Thymus (tissue), 11 donors: Measurements from ENCODE around the gene PITPNM2. TPM values are rescaled to one million over a fixed set of nuclear protein-coding genes. Genes with fewer than 3 reads are reported as not detected.

Experiments
- DNase-seq, 9 donors: peaks; one replicate each; pipeline ENCODE4 v3.0.0-alpha.2; 2013; ENCODE audit warnings: low spot score in 9 of 9, low read depth in 6 of 9, missing footprints in 1 of 9
- H3K27ac ChIP-seq, 2 donors: one replicate each; pipeline ENCODE4 v1.5.1; 2013; ENCODE audit warnings: control low read depth in 1 of 2, low read depth in 1 of 2, low read length in 1 of 2, mild to moderate bottlenecking in 1 of 2, moderate library complexity in 1 of 2
- H3K27me3 ChIP-seq, 2 donors: one replicate each; pipeline ENCODE4 v1.5.1; 2013; ENCODE audit warnings: low read length in 1 of 2; ENCODE audit not compliant: control insufficient read depth in 2 of 2, insufficient read depth in 1 of 2
- H3K36me3 ChIP-seq, 2 donors: one replicate each; pipeline ENCODE4 v1.5.1; 2013; ENCODE audit warnings: low read length in 1 of 2, mild to moderate bottlenecking in 1 of 2, moderate library complexity in 1 of 2; ENCODE audit not compliant: control insufficient read depth in 2 of 2, insufficient read depth in 2 of 2
- H3K4me1 ChIP-seq, 2 donors: one replicate each; pipeline ENCODE4 v1.5.1; 2013; ENCODE audit warnings: low read length in 2 of 2; ENCODE audit not compliant: control insufficient read depth in 2 of 2, insufficient read depth in 2 of 2
- H3K4me3 ChIP-seq, 2 donors: one replicate each; pipeline ENCODE4 v1.5.1; 2013; ENCODE audit warnings: low read length in 2 of 2, control low read depth in 1 of 2, mild to moderate bottlenecking in 1 of 2
- H3K9me3 ChIP-seq, 2 donors: one replicate each; pipeline ENCODE4 v1.5.1; 2013; ENCODE audit warnings: low read length in 1 of 2, mild to moderate bottlenecking in 1 of 2; ENCODE audit not compliant: control insufficient read depth in 2 of 2, insufficient read depth in 1 of 2
- WGBS: extraction: QIAGEN DNeasy Blood & Tissue Kit; methylation state at CpG from one replicate; pipeline ENCODE4 v1.1.7; 2013; 5-methylcytosine and 5-hydroxymethylcytosine counted together
- polyA plus RNA-seq: library from polyadenylated mRNA; stranded (reverse); fragments of 200-250 nt; gene quantifications from one replicate; pipeline ENCODE4 v1.2.3, GENCODE V29; 2013
- total RNA-seq: library from RNA; stranded (reverse); fragments of 120-200 nt; gene quantifications from one replicate; pipeline ENCODE4 v1.2.4, GENCODE V29; 2013
- donor health status: healthy.

The PITPNM2 gene
- total and polyA plus RNA-seq, 2 donors: 55.9 to 56.8 TPM

DNA sequence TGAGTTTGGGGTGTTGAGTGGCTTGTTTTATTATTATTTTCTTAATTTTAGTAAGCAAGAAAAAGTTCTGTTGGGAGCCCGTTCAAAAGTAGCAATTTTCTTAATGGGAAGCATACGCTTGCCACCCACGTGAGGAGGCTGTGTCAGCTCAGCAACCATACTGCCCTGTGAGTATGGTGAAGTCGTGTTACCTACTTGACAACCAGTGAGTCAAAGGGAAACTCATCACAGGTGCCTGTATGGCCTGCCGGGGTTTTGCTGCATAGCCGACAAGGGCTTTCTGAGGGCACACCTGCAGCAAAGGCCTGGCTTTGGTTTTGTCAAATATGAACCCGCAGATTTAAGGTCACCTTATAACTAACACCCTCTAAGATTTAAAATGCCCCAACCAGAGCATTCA lies 31.1 kb downstream of the PITPNM2 start:
- Histone ChIP-seq H3K4me1 (peaks cover 68 to 99% of the 10 kb centered on the region in 2 donors), H3K9me3 (peaks cover 0 to 3% of the 10 kb centered on the region in 2 donors), H3K27ac (peak overlapping the region; percentile 100), H3K36me3 (peaks cover 23 to 53% of the 10 kb centered on the region in 2 donors), H3K27me3 (no peaks in the 10 kb centered on the region), H3K4me3 (peak overlapping the region; percentile 7 to 48)
- 22% methylated on average over 7 of the region's 7 CpGs for WGBS
- DNase-seq: peak in 4 of 9 donors; percentile 75 to 90 (median 79)

DNA sequence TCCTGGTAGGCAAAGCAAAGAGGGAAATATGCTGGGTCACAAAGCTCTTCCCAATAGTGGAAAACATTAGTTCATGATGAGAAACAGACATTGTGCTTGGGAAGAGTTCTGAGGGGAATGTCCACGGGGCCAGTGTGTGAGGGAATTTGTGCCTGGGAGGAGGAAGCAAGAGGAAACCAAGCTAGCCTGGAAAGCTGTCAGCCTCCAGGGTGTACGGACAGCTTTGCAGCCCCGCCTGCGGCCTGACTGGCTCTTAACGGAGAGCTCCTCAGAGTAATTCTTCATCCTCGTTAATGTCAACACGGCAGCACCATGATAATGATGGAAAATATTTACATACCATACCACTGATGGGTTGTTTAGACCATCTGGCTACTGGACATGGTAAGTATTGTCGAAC lies 32.4 kb downstream of the PITPNM2 start:
- H3K27me3 ChIP-seq: no peaks in the 10 kb centered on the region
- H3K27ac ChIP-seq: peak overlapping the region in 1 of 2 donors; percentile 100
- no peak overlapping the region for H3K4me3 ChIP-seq
- peaks cover 28 to 56% of the 10 kb centered on the region in 2 donors for H3K36me3 ChIP-seq
- no peak for DNase-seq
- peaks cover 77 to 98% of the 10 kb centered on the region in 2 donors for H3K4me1 ChIP-seq
- H3K9me3 ChIP-seq: peaks cover 0 to 3% of the 10 kb centered on the region in 2 donors
- 97% methylated on average over 8 of the region's 8 CpGs for WGBS

DNA sequence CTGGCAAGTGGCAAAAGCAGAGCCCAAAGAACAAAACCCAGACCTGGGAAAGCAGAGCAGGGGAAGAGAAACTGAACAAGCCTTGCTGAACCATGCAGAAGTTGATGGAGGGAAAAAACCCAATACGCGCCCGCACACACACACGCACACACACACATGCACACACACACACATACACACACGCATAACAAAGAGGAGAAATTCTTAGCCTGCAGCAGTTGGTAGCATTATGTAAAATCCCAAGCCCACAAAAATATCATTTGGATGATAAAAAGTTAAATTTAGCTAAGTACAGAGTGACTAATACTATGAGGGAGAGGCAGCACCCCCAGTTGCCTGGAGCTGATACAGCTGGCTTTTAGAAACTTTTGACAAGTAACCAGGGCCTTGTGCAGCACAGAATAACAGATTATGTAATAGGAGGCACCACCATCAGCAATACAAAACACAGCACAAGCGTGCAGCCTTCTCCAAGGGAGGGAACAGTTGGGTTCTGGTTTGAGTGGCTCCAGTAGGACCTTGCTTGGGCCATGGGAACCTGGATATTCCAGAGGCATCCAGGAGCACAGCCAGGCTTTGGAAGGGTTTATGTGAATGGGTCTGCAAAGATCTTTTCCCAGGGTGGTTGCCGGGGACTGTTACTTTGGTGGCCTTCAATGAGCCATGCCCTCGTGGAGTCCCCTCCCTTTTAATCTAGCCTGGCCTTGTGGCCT lies 35.3 kb downstream of the PITPNM2 start:
- WGBS: 89% methylated on average over 8 of the region's 8 CpGs
- Histone ChIP-seq H3K4me1 (peaks cover 73 to 97% of the 10 kb centered on the region in 2 donors), H3K4me3 (peak overlapping the region in 1 of 2 donors; percentile 9), H3K36me3 (peaks cover 47 to 68% of the 10 kb centered on the region in 2 donors), H3K27me3 (no peaks in the 10 kb centered on the region), H3K27ac (peak overlapping the region; percentile 85 to 100), H3K9me3 (peaks cover 0 to 5% of the 10 kb centered on the region in 2 donors)
- peak in 1 of 9 donors; percentile 74 for DNase-seq

DNA sequence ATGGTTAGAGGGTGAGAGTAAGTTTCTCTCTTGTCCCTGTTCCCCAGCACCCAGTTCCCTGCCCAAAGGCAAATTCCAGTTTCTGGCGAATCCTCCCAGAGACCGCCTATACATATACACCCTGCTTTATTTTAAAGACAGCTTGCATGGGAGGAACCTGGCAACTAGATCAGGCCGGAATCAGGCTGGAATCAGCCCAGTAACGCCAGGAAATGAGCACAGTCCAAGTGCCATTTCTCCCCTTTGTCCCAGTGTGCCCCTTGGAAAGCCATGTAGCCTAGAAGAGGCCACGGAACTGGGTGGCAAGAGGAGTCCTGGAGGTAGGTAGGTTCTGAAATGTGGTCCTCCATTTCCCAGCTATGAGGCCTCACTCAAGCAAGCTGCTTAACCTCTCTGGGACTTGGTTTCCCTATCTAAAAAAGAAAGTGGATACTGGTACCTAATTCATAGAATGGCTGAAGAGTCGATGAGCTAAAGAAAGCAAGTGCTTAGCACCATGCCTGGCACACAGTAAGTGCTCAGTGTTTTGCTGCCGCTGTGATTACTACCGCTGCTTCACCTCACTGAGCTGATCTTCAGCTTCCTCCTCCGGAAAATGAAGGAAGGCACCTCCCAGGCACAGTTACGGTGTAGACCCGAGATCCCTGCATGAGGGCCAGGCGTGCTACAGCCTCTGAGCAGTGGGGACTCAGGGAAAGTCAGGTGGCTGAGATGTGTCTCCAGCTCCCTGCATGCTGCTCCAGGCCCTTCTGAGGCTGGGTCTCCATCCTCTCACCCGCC lies 36.4 kb downstream of the PITPNM2 start:
- Histone ChIP-seq H3K27me3 (no peaks in the 10 kb centered on the region), H3K4me3 (no peak overlapping the region), H3K27ac (peak overlapping the region; percentile 82 to 100), H3K36me3 (peaks cover 57 to 78% of the 10 kb centered on the region in 2 donors), H3K4me1 (peaks cover 66 to 97% of the 10 kb centered on the region in 2 donors), H3K9me3 (peaks cover 0 to 5% of the 10 kb centered on the region in 2 donors)
- 95% methylated on average over 13 of the region's 13 CpGs for WGBS
- DNase-seq: peak in 1 of 9 donors; percentile 33

DNA sequence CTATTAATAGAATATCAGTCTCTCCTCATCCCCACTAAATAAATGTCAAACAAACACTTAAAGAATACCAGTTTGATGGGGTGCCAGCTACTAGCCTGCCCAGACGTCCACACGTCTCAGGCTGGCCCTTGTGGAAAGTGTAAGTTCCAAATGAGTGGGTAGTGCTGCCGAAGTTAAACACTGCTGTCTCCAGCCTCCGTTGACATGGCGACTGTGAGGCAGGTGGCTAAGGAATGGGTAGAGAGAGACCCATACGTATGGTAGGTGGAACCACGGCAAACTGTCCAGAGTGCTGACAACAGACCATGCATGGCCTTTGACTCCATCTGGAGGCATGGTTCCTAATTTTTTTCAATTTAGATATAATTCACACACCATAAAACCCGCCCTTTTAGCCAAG lies 37.9 kb downstream of the PITPNM2 start:
- peaks cover 77 to 97% of the 10 kb centered on the region in 2 donors for H3K4me1 ChIP-seq
- no peaks in the 10 kb centered on the region for H3K27me3 ChIP-seq
- peaks cover 0 to 3% of the 10 kb centered on the region in 2 donors for H3K9me3 ChIP-seq
- peaks cover 64 to 81% of the 10 kb centered on the region in 2 donors for H3K36me3 ChIP-seq
- H3K4me3 ChIP-seq: no peak overlapping the region
- H3K27ac ChIP-seq: peak overlapping the region in 1 of 2 donors; percentile 67
- 89% methylated on average over 8 of the region's 8 CpGs for WGBS
- no peak for DNase-seq

DNA sequence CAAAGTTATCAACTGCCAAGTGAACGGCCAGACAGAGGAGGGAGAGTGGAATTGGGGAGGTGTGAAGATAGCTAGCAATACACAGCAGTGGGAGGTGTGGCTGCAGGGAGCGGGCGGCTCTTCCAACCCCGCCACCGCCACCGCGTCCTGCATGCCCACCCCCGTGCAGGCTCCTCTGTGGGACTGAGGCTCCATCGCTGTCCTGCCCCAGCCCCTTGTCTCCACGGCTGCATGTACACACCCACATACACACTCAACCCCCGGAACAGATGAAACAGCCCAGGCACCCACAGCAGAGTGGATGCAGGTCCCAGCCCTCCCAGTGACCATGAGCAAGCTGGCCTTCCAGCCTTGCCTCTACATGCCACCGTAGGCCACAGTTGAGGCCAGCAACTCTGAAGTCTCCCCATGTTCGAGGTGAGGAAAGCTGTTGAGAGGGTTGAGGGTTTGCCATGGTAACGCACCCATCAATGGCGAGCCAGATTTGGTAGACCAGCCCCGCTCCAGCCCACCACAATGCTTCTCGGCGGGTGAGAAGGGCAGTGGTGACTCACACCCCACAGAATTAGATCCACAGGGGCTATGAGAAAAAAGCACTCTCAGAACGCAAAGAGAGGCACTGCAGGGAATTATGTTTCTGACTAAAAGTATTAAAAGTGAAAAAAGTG lies 39.3 kb downstream of the PITPNM2 start:
- Histone ChIP-seq H3K4me1 (peaks cover 77 to 97% of the 10 kb centered on the region in 2 donors), H3K27ac (peak overlapping the region; percentile 42 to 67), H3K36me3 (peaks cover 65 to 81% of the 10 kb centered on the region in 2 donors), H3K9me3 (peaks cover 0 to 3% of the 10 kb centered on the region in 2 donors), H3K27me3 (no peaks in the 10 kb centered on the region), H3K4me3 (no peak overlapping the region)
- DNase-seq: no peak
- 93% methylated on average over 19 of the region's 19 CpGs for WGBS

DNA sequence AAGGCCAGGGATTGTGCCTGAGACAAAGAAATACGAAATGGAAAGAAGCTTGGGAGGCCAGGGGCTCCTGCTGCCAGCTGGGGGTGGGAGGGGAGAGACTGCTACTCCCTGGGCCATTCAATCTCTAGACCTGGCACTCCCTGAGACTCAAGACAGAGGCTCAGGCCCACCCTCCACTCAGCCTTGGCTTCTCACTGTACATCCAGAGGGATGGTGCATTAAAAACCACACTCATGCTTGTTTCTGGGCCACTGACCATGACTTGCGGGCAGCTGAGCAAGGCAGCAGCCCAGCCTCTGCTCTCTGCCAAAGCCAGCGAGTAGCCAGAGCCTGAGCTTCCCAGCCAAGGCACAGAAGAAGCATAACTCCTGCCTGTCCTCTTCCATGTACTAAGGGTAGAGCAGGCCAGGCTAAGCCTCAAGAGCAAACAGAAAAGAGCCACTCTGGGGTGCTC lies 41.5 kb downstream of the PITPNM2 start:
- H3K36me3 ChIP-seq: peaks cover 78 to 87% of the 10 kb centered on the region in 2 donors
- no peaks in the 10 kb centered on the region for H3K27me3 ChIP-seq
- no peak overlapping the region for H3K4me3 ChIP-seq
- H3K4me1 ChIP-seq: peaks cover 67 to 95% of the 10 kb centered on the region in 2 donors
- WGBS: 91% methylated on average over 3 of the region's 3 CpGs
- peaks cover 0 to 6% of the 10 kb centered on the region in 2 donors for H3K9me3 ChIP-seq
- peak overlapping the region; percentile 31 to 89 for H3K27ac ChIP-seq
- no peak for DNase-seq

DNA sequence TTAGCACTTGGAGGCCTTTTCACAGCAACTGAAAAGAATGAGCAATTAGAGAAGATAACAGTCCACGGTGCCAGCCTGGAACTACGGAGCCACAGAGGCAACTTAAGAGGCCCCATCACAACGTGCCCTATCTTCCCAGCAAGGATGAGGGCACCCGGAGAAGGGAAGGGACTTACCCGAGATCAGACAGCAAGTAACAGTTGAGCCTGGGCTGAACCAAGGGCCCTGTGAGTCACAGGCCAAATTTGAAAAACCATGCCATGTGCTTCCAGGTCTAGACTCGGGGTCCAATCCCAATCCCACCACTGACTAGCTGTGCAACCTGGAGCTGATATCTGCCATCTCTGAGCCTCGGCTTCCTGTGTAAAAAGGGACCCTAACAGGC lies 42.2 kb downstream of the PITPNM2 start:
- H3K4me1 ChIP-seq: peaks cover 63 to 97% of the 10 kb centered on the region in 2 donors
- H3K27me3 ChIP-seq: no peaks in the 10 kb centered on the region
- 98% methylated on average over 7 of the region's 7 CpGs for WGBS
- no peak for DNase-seq
- no peak overlapping the region for H3K4me3 ChIP-seq
- H3K27ac ChIP-seq: peak overlapping the region in 1 of 2 donors; percentile 89
- peaks cover 0 to 6% of the 10 kb centered on the region in 2 donors for H3K9me3 ChIP-seq
- peaks cover 78 to 90% of the 10 kb centered on the region in 2 donors for H3K36me3 ChIP-seq
